ENCODE data around the gene NRN1.

GRCh38 chr6:6005051-6006005 lies 1.4 kb downstream of the NRN1 start:
- TF ChIP-seq CTCF (IDR thresholded peaks at IDR 0.05) (no peak), POLR2A (IDR thresholded peaks at IDR 0.05) (no peak)

All from body of pancreas (tissue), 4 donors.